ENCODE measurements around the gene PUS1.

GRCh38 chr12:131896811-131897270 lies 32.2 kb upstream of the PUS1 start:
- TF ChIP-seq CTCF (IDR thresholded peaks at IDR 0.05; ENCODE audit: low read depth, low read length) (no peak), EZH2phosphoT487 (IDR thresholded peaks at IDR 0.05; ENCODE audit: low read depth) (no peak)
